ENCODE measurements around the gene SPEM2.

- TF ChIP-seq CTCF (IDR thresholded peaks at IDR 0.05; ENCODE audit: low read length) (no peak), EZH2 (IDR thresholded peaks at IDR 0.05; ENCODE audit: borderline replicate concordance, low read length) (no peak)
Observed at GRCh38 chr17:7406235-7406825, 19.1 kb upstream of the SPEM2 start.

All from OCI-LY1 (cell line).